MM.1S (cell line): Measurements from ENCODE around the gene KL.

Source experiments
- DNase-seq: peaks from one replicate; pipeline ENCODE4 v3.0.0-alpha.2; 2015
- H2AFZ ChIP-seq: fragments of 300-600 bp; sonication (generic); 2 replicates; pipeline ENCODE4 v1.6.0; 2016; ENCODE audit warnings: antibody characterized with exemption, low read length
- H3F3A ChIP-seq: fragments of 300-600 bp; sonication (generic); 2 replicates; pipeline ENCODE4 v1.6.1; 2016; ENCODE audit warnings: mild to moderate bottlenecking, antibody characterized with exemption, low read length, moderate library complexity, mixed read lengths; ENCODE audit not compliant: insufficient read depth
- H3K27ac ChIP-seq: fragments of 300-600 bp; sonication (generic); 2 replicates; pipeline ENCODE4 v1.5.1; 2016; ENCODE audit warnings: mild to moderate bottlenecking, low read length
- H3K27me3 ChIP-seq: fragments of 300-600 bp; sonication (generic); replicated peaks from 2 replicates; pipeline ENCODE4 v1.6.0; 2016; ENCODE audit warnings: low read length; ENCODE audit not compliant: insufficient read depth
- H3K36me3 ChIP-seq: fragments of 300-600 bp; sonication (generic); replicated peaks from 2 replicates; pipeline ENCODE4 v1.6.1; 2016; ENCODE audit warnings: mild to moderate bottlenecking, low read length, mixed read lengths; ENCODE audit not compliant: insufficient read depth
- H3K4me1 ChIP-seq: fragments of 300-600 bp; sonication (generic); 2 replicates; pipeline ENCODE4 v1.6.1; 2016; ENCODE audit warnings: low read length, mixed read lengths
- H3K4me2 ChIP-seq: fragments of 300-600 bp; sonication (generic); 2 replicates; pipeline ENCODE4 v1.6.0; 2016; ENCODE audit warnings: low read depth, low read length
- H3K4me3 ChIP-seq: fragments of 300-600 bp; sonication (generic); 2 replicates; pipeline ENCODE4 v1.5.1; 2016; ENCODE audit warnings: low read length, mixed read lengths
- H3K79me2 ChIP-seq: fragments of 300-600 bp; sonication (generic); 2 replicates; pipeline ENCODE4 v1.6.1; 2016; ENCODE audit warnings: mixed run types, low read length, mixed read lengths
- H3K9ac ChIP-seq: fragments of 300-600 bp; sonication (generic); 2 replicates; pipeline ENCODE4 v1.6.1; 2016; ENCODE audit warnings: low read length, mixed read lengths
- H3K9me2 ChIP-seq: fragments of 300-600 bp; sonication (generic); replicated peaks from 2 replicates; pipeline ENCODE4 v1.6.1; 2016; ENCODE audit warnings: mild to moderate bottlenecking, low read length, mixed read lengths; ENCODE audit not compliant: insufficient read depth
- H3K9me3 ChIP-seq: fragments of 300-600 bp; sonication (generic); replicated peaks from 2 replicates; pipeline ENCODE4 v1.6.1; 2016; ENCODE audit warnings: mild to moderate bottlenecking, low read length, mixed read lengths; ENCODE audit not compliant: insufficient read depth
- H4K20me1 ChIP-seq: fragments of 300-600 bp; sonication (generic); 2 replicates; pipeline ENCODE4 v1.6.1; 2016; ENCODE audit warnings: mild to moderate bottlenecking, low read length, moderate library complexity, mixed read lengths; ENCODE audit not compliant: insufficient read depth
- CTCF ChIP-seq: fragments of 300-600 bp; sonication (generic); IDR thresholded peaks from 2 replicates; pipeline ENCODE4 v1.5.1; 2016; ENCODE audit warnings: antibody characterized with exemption, low read length, mixed read lengths
- EZH2 ChIP-seq: fragments of 300-600 bp; sonication (generic); optimal IDR thresholded peaks from 2 replicates; pipeline ENCODE3; 2017; ENCODE audit warnings: low read depth, mild to moderate bottlenecking, antibody characterized with exemption, low read length, mixed read lengths
- EZH2phosphoT487 ChIP-seq: fragments of 300-600 bp; sonication (generic); IDR thresholded peaks from 2 replicates; pipeline ENCODE4 v1.6.1; 2018; ENCODE audit warnings: antibody characterized with exemption, low read length

KL gene

GRCh38 chr13:32989942-32990341 is 26.3 kb upstream of the KL start:
- DNase-seq: no peak
- no peaks in the 10 kb centered on the region for H4K20me1 ChIP-seq
- H3K4me2 ChIP-seq: no peak overlapping the region
- H2AFZ ChIP-seq: no peak overlapping the region
- no peaks in the 10 kb centered on the region for H3K79me2 ChIP-seq
- no peaks in the 10 kb centered on the region for H3K9me3 ChIP-seq
- H3K9ac ChIP-seq: no peak overlapping the region
- no peak overlapping the region for H3K27ac ChIP-seq
- H3K36me3 ChIP-seq: no peaks in the 10 kb centered on the region
- no peak overlapping the region for H3K4me3 ChIP-seq
- H3K4me1 ChIP-seq: no peaks in the 10 kb centered on the region
- H3K27me3 ChIP-seq: no peaks in the 10 kb centered on the region
- H3F3A ChIP-seq: no peaks in the 10 kb centered on the region
- no peak for TF ChIP-seq EZH2phosphoT487
- no peak for TF ChIP-seq CTCF
- no peak for TF ChIP-seq EZH2
- H3K9me2 ChIP-seq: no peaks in the 10 kb centered on the region

GRCh38 chr13:32993145-32993544 is 23.1 kb upstream of the KL start:
- no peaks in the 10 kb centered on the region for H3K27me3 ChIP-seq
- H3K79me2 ChIP-seq: no peaks in the 10 kb centered on the region
- TF ChIP-seq CTCF (no peak), EZH2 (no peak), EZH2phosphoT487 (no peak)
- no peak overlapping the region for H2AFZ ChIP-seq
- no peaks in the 10 kb centered on the region for H4K20me1 ChIP-seq
- H3K4me2 ChIP-seq: no peak overlapping the region
- H3F3A ChIP-seq: no peaks in the 10 kb centered on the region
- no peak overlapping the region for H3K9ac ChIP-seq
- no peaks in the 10 kb centered on the region for H3K9me3 ChIP-seq
- no peak overlapping the region for H3K27ac ChIP-seq
- no peaks in the 10 kb centered on the region for H3K4me1 ChIP-seq
- no peak for DNase-seq
- no peaks in the 10 kb centered on the region for H3K36me3 ChIP-seq
- no peaks in the 10 kb centered on the region for H3K9me2 ChIP-seq
- no peak overlapping the region for H3K4me3 ChIP-seq

- Histone ChIP-seq H3K27ac (no peak overlapping the region), H3K9me3 (no peaks in the 10 kb centered on the region), H3K36me3 (no peaks in the 10 kb centered on the region), H3F3A (no peaks in the 10 kb centered on the region), H2AFZ (no peak overlapping the region), H3K4me1 (no peaks in the 10 kb centered on the region), H3K9me2 (no peaks in the 10 kb centered on the region), H3K79me2 (no peaks in the 10 kb centered on the region), H4K20me1 (no peaks in the 10 kb centered on the region), H3K27me3 (no peaks in the 10 kb centered on the region), H3K9ac (no peak overlapping the region), H3K4me2 (no peak overlapping the region), H3K4me3 (no peak overlapping the region)
- no peak for DNase-seq
- no peak for TF ChIP-seq EZH2phosphoT487
- no peak for TF ChIP-seq CTCF
- no peak for TF ChIP-seq EZH2
These were observed 18.8 kb upstream of the KL start for GRCh38 chr13:32997399-32997798.

GRCh38 chr13:32998966-32999365 is 17.3 kb upstream of the KL start:
- no peaks in the 10 kb centered on the region for H3K4me1 ChIP-seq
- H2AFZ ChIP-seq: no peak overlapping the region
- no peak overlapping the region for H3K4me2 ChIP-seq
- H3K9me2 ChIP-seq: no peaks in the 10 kb centered on the region
- no peaks in the 10 kb centered on the region for H3K9me3 ChIP-seq
- TF ChIP-seq EZH2phosphoT487: no peak
- TF ChIP-seq CTCF: no peak
- no peak for TF ChIP-seq EZH2
- no peak overlapping the region for H3K4me3 ChIP-seq
- H3F3A ChIP-seq: no peaks in the 10 kb centered on the region
- H3K79me2 ChIP-seq: no peaks in the 10 kb centered on the region
- H3K27me3 ChIP-seq: no peaks in the 10 kb centered on the region
- no peak overlapping the region for H3K27ac ChIP-seq
- H3K9ac ChIP-seq: no peak overlapping the region
- no peaks in the 10 kb centered on the region for H4K20me1 ChIP-seq
- DNase-seq: no peak
- H3K36me3 ChIP-seq: no peaks in the 10 kb centered on the region
